ENCODE data around the gene C17orf107. TPM values are rescaled to one million over a fixed set of nuclear protein-coding genes. Genes with fewer than 3 reads are reported as not detected.

Gene C17orf107
- polyA plus RNA-seq, 1 donor (not counting 4 experiments of a cell fraction or from before 2014, with no cell fraction given) = 0.33 TPM

GRCh38 chr17:4939546-4939795 is 40.1 kb downstream of the C17orf107 start:
- H3K36me3 ChIP-seq (ENCODE audit: control insufficient read depth in 2 of 2, extremely low read depth in 1 of 2, insufficient read depth in 2 of 2, low read length in 2 of 2) = peaks cover 22 to 23% of the 10 kb centered on the region in 2 experiments

GRCh38 chr17:4939796-4940554 is 40.6 kb downstream of the C17orf107 start, which contains the start of the genes RNF167 and SLC25A11:
Gene RNF167, plus strand, starts transcription at chr17:4940268. Its CDS starts 642 bp downstream, at chr17:4940910.
Gene SLC25A11, minus strand, starts transcription at chr17:4940046. Its CDS starts 136 bp downstream, at chr17:4939910.
- Histone ChIP-seq H3K4me1 (ENCODE audit: control insufficient read depth, extremely low read depth, insufficient read depth, low read length) (peaks cover 32% of the 10 kb centered on the region), H2AFZ (ENCODE audit: control insufficient read depth, low read length) (peak within 1 kb of the TSS; percentile 94), H3K9me3 (ENCODE audit: control insufficient read depth, low read depth, low read length) (no peaks in the 10 kb centered on the region), H3K27ac (ENCODE audit: control insufficient read depth, insufficient read depth, low read length) (peak within 1 kb of the TSS; percentile 98), H3K4me2 (ENCODE audit: control insufficient read depth, extremely low read depth, insufficient read depth, low read depth, low read length) (peak within 1 kb of the TSS; percentile 100), H3K27me3 (ENCODE audit: control insufficient read depth, extremely low read depth, insufficient read depth, low read length) (no peaks in the 10 kb centered on the region), H3K79me2 (ENCODE audit: control insufficient read depth, insufficient read depth, low read length) (peaks cover 52% of the 10 kb centered on the region), H3K9me1 (ENCODE audit: control insufficient read depth, extremely low read depth, insufficient read depth, low read length) (no peaks in the 10 kb centered on the region), H3K9ac (ENCODE audit: control insufficient read depth, extremely low read depth, insufficient read depth, low read length) (peak within 1 kb of the TSS; percentile 97), H4K20me1 (ENCODE audit: control insufficient read depth, extremely low read depth, insufficient read depth, low read length) (peaks cover 4% of the 10 kb centered on the region), H3K36me3 (ENCODE audit: control insufficient read depth in 2 of 2, extremely low read depth in 1 of 2, insufficient read depth in 2 of 2, low read length in 2 of 2) (peaks cover 25 to 27% of the 10 kb centered on the region in 2 experiments), H3K4me3 (ENCODE audit: control insufficient read depth in 2 of 3, extremely low read depth in 1 of 3, insufficient read depth in 2 of 3, low read depth in 1 of 3, low read length in 3 of 3) (peak within 1 kb of the TSS; percentile 91 to 93 (median 91))
- dilution Hi-C loops (cut with MboI; ENCODE audit: extremely low pct_ligation_motif_present, low sequenced_read_pairs) = loop anchor here (10.0 kb wide), 1 partner anchor 65 kb away; no protein-coding TSS in a partner anchor
- FAIRE-seq = peak; percentile 96
- peak; percentile 99 for DNase-seq (ENCODE audit: low read depth, low spot score)
- TF ChIP-seq, protein P1, sequence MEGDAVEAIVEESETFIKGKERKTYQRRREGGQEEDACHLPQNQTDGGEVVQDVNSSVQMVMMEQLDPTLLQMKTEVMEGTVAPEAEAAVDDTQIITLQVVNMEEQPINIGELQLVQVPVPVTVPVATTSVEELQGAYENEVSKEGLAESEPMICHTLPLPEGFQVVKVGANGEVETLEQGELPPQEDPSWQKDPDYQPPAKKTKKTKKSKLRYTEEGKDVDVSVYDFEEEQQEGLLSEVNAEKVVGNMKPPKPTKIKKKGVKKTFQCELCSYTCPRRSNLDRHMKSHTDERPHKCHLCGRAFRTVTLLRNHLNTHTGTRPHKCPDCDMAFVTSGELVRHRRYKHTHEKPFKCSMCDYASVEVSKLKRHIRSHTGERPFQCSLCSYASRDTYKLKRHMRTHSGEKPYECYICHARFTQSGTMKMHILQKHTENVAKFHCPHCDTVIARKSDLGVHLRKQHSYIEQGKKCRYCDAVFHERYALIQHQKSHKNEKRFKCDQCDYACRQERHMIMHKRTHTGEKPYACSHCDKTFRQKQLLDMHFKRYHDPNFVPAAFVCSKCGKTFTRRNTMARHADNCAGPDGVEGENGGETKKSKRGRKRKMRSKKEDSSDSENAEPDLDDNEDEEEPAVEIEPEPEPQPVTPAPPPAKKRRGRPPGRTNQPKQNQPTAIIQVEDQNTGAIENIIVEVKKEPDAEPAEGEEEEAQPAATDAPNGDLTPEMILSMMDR (optimal IDR thresholded peaks at IDR 0.05 in 1 of 3, IDR thresholded peaks at IDR 0.05 in 1 of 3, conservative IDR thresholded peaks at IDR 0.05 in 1 of 3; ENCODE audit: extremely low read depth in 1 of 3, insufficient read depth in 2 of 3, low read length in 3 of 3) = no peak
- TF ChIP-seq EZH2 (IDR thresholded peaks at IDR 0.05; ENCODE audit: low read length) = no peak

More at GRCh38 chr17:4939546-4939795, 40.1 kb downstream of the C17orf107 start:
- Histone ChIP-seq H3K9me1 (ENCODE audit: control insufficient read depth, extremely low read depth, insufficient read depth, low read length) (no peaks in the 10 kb centered on the region), H4K20me1 (ENCODE audit: control insufficient read depth, extremely low read depth, insufficient read depth, low read length) (peaks cover under 1% of the 10 kb centered on the region), H3K79me2 (ENCODE audit: control insufficient read depth, insufficient read depth, low read length) (peaks cover 47% of the 10 kb centered on the region), H2AFZ (ENCODE audit: control insufficient read depth, low read length) (peak overlapping the region; percentile 45), H3K9ac (ENCODE audit: control insufficient read depth, extremely low read depth, insufficient read depth, low read length) (peak overlapping the region; percentile 97), H3K4me2 (ENCODE audit: control insufficient read depth, extremely low read depth, insufficient read depth, low read depth, low read length) (peak overlapping the region; percentile 79), H3K4me3 (ENCODE audit: control insufficient read depth in 2 of 3, extremely low read depth in 1 of 3, insufficient read depth in 2 of 3, low read depth in 1 of 3, low read length in 3 of 3) (peak overlapping the region; percentile 91 to 93 (median 91)), H3K9me3 (ENCODE audit: control insufficient read depth, low read depth, low read length) (no peaks in the 10 kb centered on the region), H3K4me1 (ENCODE audit: control insufficient read depth, extremely low read depth, insufficient read depth, low read length) (peaks cover 28% of the 10 kb centered on the region), H3K27ac (ENCODE audit: control insufficient read depth, insufficient read depth, low read length) (peak overlapping the region; percentile 98), H3K27me3 (ENCODE audit: control insufficient read depth, extremely low read depth, insufficient read depth, low read length) (no peaks in the 10 kb centered on the region)
- FAIRE-seq (no peak), DNase-seq (ENCODE audit: low read depth, low spot score) (no peak)
- dilution Hi-C loops (cut with MboI; ENCODE audit: extremely low pct_ligation_motif_present, low sequenced_read_pairs) = no loop called here
- no peak for TF ChIP-seq EZH2 (IDR thresholded peaks at IDR 0.05; ENCODE audit: low read length)
- TF ChIP-seq, protein P1 (optimal IDR thresholded peaks at IDR 0.05 in 1 of 3, IDR thresholded peaks at IDR 0.05 in 1 of 3, conservative IDR thresholded peaks at IDR 0.05 in 1 of 3; ENCODE audit: extremely low read depth in 1 of 3, insufficient read depth in 2 of 3, low read length in 3 of 3) = no peak

All from keratinocyte (primary cell).